Measurements from ENCODE around the gene DLEC1.

Gene DLEC1

DNA sequence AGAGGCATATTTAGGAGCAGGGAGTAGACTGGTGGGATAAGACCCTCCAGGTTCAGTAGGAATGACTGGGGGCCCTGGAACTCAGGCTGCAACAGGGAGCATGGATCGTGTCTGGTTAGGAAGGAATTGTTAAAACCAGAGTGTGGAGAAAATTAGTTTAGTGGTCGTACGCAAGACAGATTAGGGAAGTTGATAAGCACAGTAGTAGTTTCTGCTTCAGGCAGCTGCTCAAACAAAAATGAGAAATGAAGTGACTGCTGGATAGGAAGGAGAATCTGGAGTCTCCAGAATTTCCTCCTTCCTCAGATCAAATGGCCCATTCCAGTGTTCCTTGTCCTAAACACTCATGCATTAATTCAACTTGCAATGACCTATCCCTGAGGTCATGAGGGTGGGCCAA is 110.7 kb downstream of the DLEC1 start:
- ATAC-seq = no peak
- TF ChIP-seq GLIS3 (CRISPR knock-in tag; IDR thresholded peaks at IDR 0.05) = no peak
- TF ChIP-seq ISL1 (CRISPR knock-in tag; IDR thresholded peaks at IDR 0.05) = no peak
- TF ChIP-seq PATZ1 (CRISPR knock-in tag; IDR thresholded peaks at IDR 0.05; ENCODE audit: borderline replicate concordance) = no peak
- TF ChIP-seq, protein P1, sequence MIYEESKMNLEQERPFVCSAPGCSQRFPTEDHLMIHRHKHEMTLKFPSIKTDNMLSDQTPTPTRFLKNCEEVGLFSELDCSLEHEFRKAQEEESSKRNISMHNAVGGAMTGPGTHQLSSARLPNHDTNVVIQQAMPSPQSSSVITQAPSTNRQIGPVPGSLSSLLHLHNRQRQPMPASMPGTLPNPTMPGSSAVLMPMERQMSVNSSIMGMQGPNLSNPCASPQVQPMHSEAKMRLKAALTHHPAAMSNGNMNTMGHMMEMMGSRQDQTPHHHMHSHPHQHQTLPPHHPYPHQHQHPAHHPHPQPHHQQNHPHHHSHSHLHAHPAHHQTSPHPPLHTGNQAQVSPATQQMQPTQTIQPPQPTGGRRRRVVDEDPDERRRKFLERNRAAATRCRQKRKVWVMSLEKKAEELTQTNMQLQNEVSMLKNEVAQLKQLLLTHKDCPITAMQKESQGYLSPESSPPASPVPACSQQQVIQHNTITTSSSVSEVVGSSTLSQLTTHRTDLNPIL (CRISPR knock-in tag; IDR thresholded peaks at IDR 0.05; ENCODE audit: low read depth) = no peak
- no peak for TF ChIP-seq TOX (CRISPR knock-in tag; IDR thresholded peaks at IDR 0.05; ENCODE audit: borderline replicate concordance)
- no peak for TF ChIP-seq PPARA (CRISPR knock-in tag; IDR thresholded peaks at IDR 0.05; ENCODE audit: borderline replicate concordance)
- TF ChIP-seq ARNTL (CRISPR knock-in tag; IDR thresholded peaks at IDR 0.05; ENCODE audit: borderline replicate concordance, low read depth) = no peak
- TF ChIP-seq, protein P2, sequence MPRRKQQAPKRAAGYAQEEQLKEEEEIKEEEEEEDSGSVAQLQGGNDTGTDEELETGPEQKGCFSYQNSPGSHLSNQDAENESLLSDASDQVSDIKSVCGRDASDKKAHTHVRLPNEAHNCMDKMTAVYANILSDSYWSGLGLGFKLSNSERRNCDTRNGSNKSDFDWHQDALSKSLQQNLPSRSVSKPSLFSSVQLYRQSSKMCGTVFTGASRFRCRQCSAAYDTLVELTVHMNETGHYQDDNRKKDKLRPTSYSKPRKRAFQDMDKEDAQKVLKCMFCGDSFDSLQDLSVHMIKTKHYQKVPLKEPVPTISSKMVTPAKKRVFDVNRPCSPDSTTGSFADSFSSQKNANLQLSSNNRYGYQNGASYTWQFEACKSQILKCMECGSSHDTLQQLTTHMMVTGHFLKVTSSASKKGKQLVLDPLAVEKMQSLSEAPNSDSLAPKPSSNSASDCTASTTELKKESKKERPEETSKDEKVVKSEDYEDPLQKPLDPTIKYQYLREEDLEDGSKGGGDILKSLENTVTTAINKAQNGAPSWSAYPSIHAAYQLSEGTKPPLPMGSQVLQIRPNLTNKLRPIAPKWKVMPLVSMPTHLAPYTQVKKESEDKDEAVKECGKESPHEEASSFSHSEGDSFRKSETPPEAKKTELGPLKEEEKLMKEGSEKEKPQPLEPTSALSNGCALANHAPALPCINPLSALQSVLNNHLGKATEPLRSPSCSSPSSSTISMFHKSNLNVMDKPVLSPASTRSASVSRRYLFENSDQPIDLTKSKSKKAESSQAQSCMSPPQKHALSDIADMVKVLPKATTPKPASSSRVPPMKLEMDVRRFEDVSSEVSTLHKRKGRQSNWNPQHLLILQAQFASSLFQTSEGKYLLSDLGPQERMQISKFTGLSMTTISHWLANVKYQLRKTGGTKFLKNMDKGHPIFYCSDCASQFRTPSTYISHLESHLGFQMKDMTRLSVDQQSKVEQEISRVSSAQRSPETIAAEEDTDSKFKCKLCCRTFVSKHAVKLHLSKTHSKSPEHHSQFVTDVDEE (CRISPR knock-in tag; IDR thresholded peaks at IDR 0.05) = no peak
- TF ChIP-seq ZNF8 (CRISPR knock-in tag; IDR thresholded peaks at IDR 0.05) = no peak
- TF ChIP-seq ZFP30 (CRISPR knock-in tag; IDR thresholded peaks at IDR 0.05) = no peak
- no peak for TF ChIP-seq RARB (CRISPR knock-in tag; IDR thresholded peaks at IDR 0.05)
- TF ChIP-seq ESRRG (CRISPR knock-in tag; IDR thresholded peaks at IDR 0.05) = no peak
- no peak for TF ChIP-seq OSR1 (CRISPR knock-in tag; IDR thresholded peaks at IDR 0.05)

GRCh38 chr3:38150780-38151528 is 111.9 kb downstream of the DLEC1 start:
- TF ChIP-seq ZNF8 (CRISPR knock-in tag; IDR thresholded peaks at IDR 0.05) (no peak), ZNF70 (CRISPR knock-in tag; IDR thresholded peaks at IDR 0.05) (no peak), POU6F1 (CRISPR knock-in tag; IDR thresholded peaks at IDR 0.05; ENCODE audit: borderline replicate concordance, low read depth) (no peak), CSDC2 (CRISPR knock-in tag; IDR thresholded peaks at IDR 0.05) (no peak), OSR1 (CRISPR knock-in tag; IDR thresholded peaks at IDR 0.05) (no peak), GLIS3 (CRISPR knock-in tag; IDR thresholded peaks at IDR 0.05) (no peak), ZFP30 (CRISPR knock-in tag; IDR thresholded peaks at IDR 0.05) (no peak), TCF4 (CRISPR knock-in tag; IDR thresholded peaks at IDR 0.05; ENCODE audit: borderline replicate concordance) (no peak)
- TF ChIP-seq, protein P1 (CRISPR knock-in tag; IDR thresholded peaks at IDR 0.05; ENCODE audit: low read depth) = no peak
- no peak for ATAC-seq

- ATAC-seq = no peak
These were observed 112.8 kb downstream of the DLEC1 start for GRCh38 chr3:38151667-38152265.

More at GRCh38 chr3:38151667-38152265, 112.8 kb downstream of the DLEC1 start:
- TF ChIP-seq TCF4 (CRISPR knock-in tag; IDR thresholded peaks at IDR 0.05; ENCODE audit: borderline replicate concordance) = no peak
- TF ChIP-seq, protein P1 (CRISPR knock-in tag; IDR thresholded peaks at IDR 0.05; ENCODE audit: low read depth) = no peak
- TF ChIP-seq PPARA (CRISPR knock-in tag; IDR thresholded peaks at IDR 0.05; ENCODE audit: borderline replicate concordance) = no peak
- no peak for TF ChIP-seq CSDC2 (CRISPR knock-in tag; IDR thresholded peaks at IDR 0.05)
- TF ChIP-seq, protein P2 (CRISPR knock-in tag; IDR thresholded peaks at IDR 0.05) = no peak
- no peak for TF ChIP-seq TOX (CRISPR knock-in tag; IDR thresholded peaks at IDR 0.05; ENCODE audit: borderline replicate concordance)
- TF ChIP-seq ZNF8 (CRISPR knock-in tag; IDR thresholded peaks at IDR 0.05) = no peak
- no peak for TF ChIP-seq OSR1 (CRISPR knock-in tag; IDR thresholded peaks at IDR 0.05)

All from SK-N-SH treated with all-trans-retinoic acid at 6 μM for 48 hours (cell line).